Measurements from ENCODE around the gene LRRC18.

The LRRC18 gene

GRCh38 chr10:48878091-48878490 is 61.5 kb downstream of the LRRC18 start:
- no peak for DNase-seq

GRCh38 chr10:48872234-48872633 is 67.4 kb downstream of the LRRC18 start:
- no peak for DNase-seq

All from NCI-H345 (cell line).